Fibroblast of lung (primary cell): ENCODE data around the gene MICAL3. TPM values are rescaled to one million over a fixed set of nuclear protein-coding genes. Genes with fewer than 3 reads are reported as not detected.

Source experiments
- DNase-seq, 2 donors: peaks; one replicate each; pipeline versions ENCODE4 v3.0.0 to v3.0.0-alpha.2; 2010; ENCODE audit warnings: low read depth in 2 of 2
- H2AFZ ChIP-seq: 2 replicates; pipeline ENCODE4 v1.5.1; 2012; ENCODE audit warnings: low read length, control low read depth, inconsistent platforms
- H3K27ac ChIP-seq: 2 replicates; pipeline ENCODE4 v1.5.1; 2011; ENCODE audit warnings: low read length, control low read depth; ENCODE audit not compliant: insufficient read depth
- H3K27me3 ChIP-seq: 2 replicates; pipeline ENCODE4 v1.5.1; 2011; ENCODE audit warnings: mild to moderate bottlenecking, low read length; ENCODE audit not compliant: control insufficient read depth, insufficient read depth
- H3K36me3 ChIP-seq: 2 replicates; pipeline ENCODE4 v1.5.1; 2011; ENCODE audit warnings: low read length; ENCODE audit not compliant: control insufficient read depth, insufficient read depth
- H3K4me1 ChIP-seq: 2 replicates; pipeline ENCODE4 v1.5.1; 2011; ENCODE audit warnings: low read length; ENCODE audit not compliant: control insufficient read depth, insufficient read depth; ENCODE audit errors: extremely low read depth
- H3K4me2 ChIP-seq: 2 replicates; pipeline ENCODE4 v1.5.1; 2011; ENCODE audit warnings: low read length, control low read depth; ENCODE audit not compliant: insufficient read depth; ENCODE audit errors: extremely low read depth
- H3K4me3 ChIP-seq, 4 experiments: fragments of 200-600 bp in 1 of 4; sonication (generic) in 1 of 4; replicated peaks in 1 of 4; 2 replicates each; pipeline ENCODE4 v1.5.1; 2011 to 2016; ENCODE audit warnings: low read length in 4 of 4, low read depth in 3 of 4, mild to moderate bottlenecking in 3 of 4, control low read depth in 2 of 4, inconsistent platforms in 1 of 4, mixed read lengths in 1 of 4; ENCODE audit not compliant: insufficient read depth in 1 of 4; ENCODE audit errors: control extremely low read depth in 1 of 4
- H3K79me2 ChIP-seq: 2 replicates; pipeline ENCODE4 v1.5.1; 2012; ENCODE audit warnings: mild to moderate bottlenecking, low read length, inconsistent platforms; ENCODE audit not compliant: control insufficient read depth, insufficient read depth
- H3K9ac ChIP-seq: 2 replicates; pipeline ENCODE4 v1.5.1; 2011; ENCODE audit warnings: mild to moderate bottlenecking, low read length, control low read depth; ENCODE audit not compliant: insufficient read depth
- H3K9me3 ChIP-seq: 2 replicates; pipeline ENCODE4 v1.5.1; 2012; ENCODE audit warnings: low read depth, low read length; ENCODE audit not compliant: control insufficient read depth, insufficient read depth
- H4K20me1 ChIP-seq: 2 replicates; pipeline ENCODE4 v1.5.1; 2011; ENCODE audit warnings: low read length; ENCODE audit not compliant: control insufficient read depth, insufficient read depth; ENCODE audit errors: extremely low read depth
- EZH2 ChIP-seq: IDR thresholded peaks from 2 replicates; pipeline ENCODE4 v1.5.1; 2012; ENCODE audit warnings: low read length, control low read depth, mild to moderate bottlenecking; ENCODE audit errors: missing control alignments
- polyA plus RNA-seq, 2 donors: library from polyadenylated mRNA; depleted of rRNA in 1 of 2; stranded (reverse) in 1 of 2; unstranded in 1 of 2; fragments of >200 nt; gene quantifications; 2 replicates each; pipeline ENCODE4 v1.2.1, GENCODE V29; 2011 to 2012; ENCODE audit warnings: missing spikeins in 1 of 2
- total RNA-seq: library from RNA; depleted of rRNA; stranded (reverse); fragments of >200 nt; gene quantifications from 2 replicates; pipeline ENCODE4 v1.2.1, GENCODE V29; 2014
- TF ChIP-seq, protein P1 (sequence below), 2 donors: IDR thresholded peaks in 1 of 2; conservative IDR thresholded peaks in 1 of 2; 1 replicate in 1 of 2; 2 replicates in 1 of 2; pipeline ENCODE4 v1.5.1; 2011 to 2012; ENCODE audit warnings: low read length in 2 of 2, control low read depth in 1 of 2, inconsistent platforms in 1 of 2, low read depth in 1 of 2, mild to moderate bottlenecking in 1 of 2

The MICAL3 gene
- total and polyA plus RNA-seq, 2 donors (not counting 1 experiment from before 2014, with no cell fraction given): 10.8 to 22.6 TPM

GRCh38 chr22:17774206-17774925 is 250.0 kb downstream of the MICAL3 start, which contains the start of gene BID:
TSS of gene BID (minus strand) at chr22:17774469. CDS start at chr22:17750116, 24,353 bp downstream.
- TF ChIP-seq, protein P1, sequence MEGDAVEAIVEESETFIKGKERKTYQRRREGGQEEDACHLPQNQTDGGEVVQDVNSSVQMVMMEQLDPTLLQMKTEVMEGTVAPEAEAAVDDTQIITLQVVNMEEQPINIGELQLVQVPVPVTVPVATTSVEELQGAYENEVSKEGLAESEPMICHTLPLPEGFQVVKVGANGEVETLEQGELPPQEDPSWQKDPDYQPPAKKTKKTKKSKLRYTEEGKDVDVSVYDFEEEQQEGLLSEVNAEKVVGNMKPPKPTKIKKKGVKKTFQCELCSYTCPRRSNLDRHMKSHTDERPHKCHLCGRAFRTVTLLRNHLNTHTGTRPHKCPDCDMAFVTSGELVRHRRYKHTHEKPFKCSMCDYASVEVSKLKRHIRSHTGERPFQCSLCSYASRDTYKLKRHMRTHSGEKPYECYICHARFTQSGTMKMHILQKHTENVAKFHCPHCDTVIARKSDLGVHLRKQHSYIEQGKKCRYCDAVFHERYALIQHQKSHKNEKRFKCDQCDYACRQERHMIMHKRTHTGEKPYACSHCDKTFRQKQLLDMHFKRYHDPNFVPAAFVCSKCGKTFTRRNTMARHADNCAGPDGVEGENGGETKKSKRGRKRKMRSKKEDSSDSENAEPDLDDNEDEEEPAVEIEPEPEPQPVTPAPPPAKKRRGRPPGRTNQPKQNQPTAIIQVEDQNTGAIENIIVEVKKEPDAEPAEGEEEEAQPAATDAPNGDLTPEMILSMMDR (conservative IDR thresholded peaks at IDR 0.05 in 1 of 2, IDR thresholded peaks at IDR 0.05 in 1 of 2; ENCODE audit: low read depth in 1 of 2, low read length in 2 of 2): no peak
- no peak for TF ChIP-seq EZH2
- peak in 1 of 2 donors; percentile 30 for DNase-seq
- peaks cover 11% of the 10 kb centered on the region for H3K4me1 ChIP-seq
- H3K27me3 ChIP-seq: no peaks in the 10 kb centered on the region
- H3K36me3 ChIP-seq: no peaks in the 10 kb centered on the region
- no peak within 1 kb of the TSS for H3K27ac ChIP-seq
- H3K4me2 ChIP-seq: peak within 1 kb of the TSS; percentile 83
- peak within 1 kb of the TSS; percentile 35 for H2AFZ ChIP-seq
- no peaks in the 10 kb centered on the region for H4K20me1 ChIP-seq
- H3K9me3 ChIP-seq: no peaks in the 10 kb centered on the region
- H3K79me2 ChIP-seq: no peaks in the 10 kb centered on the region
- peak within 1 kb of the TSS; percentile 43 to 67 (median 62) for H3K4me3 ChIP-seq
- H3K9ac ChIP-seq: peak within 1 kb of the TSS; percentile 58

GRCh38 chr22:17773606-17774205 is 250.7 kb downstream of the MICAL3 start:
- no peaks in the 10 kb centered on the region for H3K79me2 ChIP-seq
- H4K20me1 ChIP-seq: no peaks in the 10 kb centered on the region
- H3K9ac ChIP-seq: peak overlapping the region; percentile 58
- peak overlapping the region; percentile 83 for H3K4me2 ChIP-seq
- no peak for TF ChIP-seq EZH2
- TF ChIP-seq, protein P1 (conservative IDR thresholded peaks at IDR 0.05 in 1 of 2, IDR thresholded peaks at IDR 0.05 in 1 of 2; ENCODE audit: low read depth in 1 of 2, low read length in 2 of 2): no peak
- peaks cover 11% of the 10 kb centered on the region for H3K4me1 ChIP-seq
- peak in 1 of 2 donors; percentile 35 for DNase-seq
- no peaks in the 10 kb centered on the region for H3K9me3 ChIP-seq
- H3K36me3 ChIP-seq: no peaks in the 10 kb centered on the region
- H3K27me3 ChIP-seq: no peaks in the 10 kb centered on the region
- no peak overlapping the region for H2AFZ ChIP-seq
- no peak overlapping the region for H3K27ac ChIP-seq
- peak overlapping the region; percentile 43 to 67 (median 62) for H3K4me3 ChIP-seq

- Histone ChIP-seq H2AFZ (no peak overlapping the region), H3K4me3 (peak overlapping the region; percentile 43 to 67 (median 62)), H3K27ac (no peak overlapping the region), H3K79me2 (no peaks in the 10 kb centered on the region), H4K20me1 (no peaks in the 10 kb centered on the region), H3K36me3 (no peaks in the 10 kb centered on the region), H3K9ac (peak overlapping the region; percentile 23), H3K27me3 (no peaks in the 10 kb centered on the region), H3K9me3 (no peaks in the 10 kb centered on the region), H3K4me1 (peaks cover 11% of the 10 kb centered on the region), H3K4me2 (peak overlapping the region; percentile 83)
- peak in 1 of 2 donors; percentile 62 for DNase-seq
- TF ChIP-seq EZH2: no peak
- TF ChIP-seq, protein P1 (conservative IDR thresholded peaks at IDR 0.05 in 1 of 2, IDR thresholded peaks at IDR 0.05 in 1 of 2; ENCODE audit: low read depth in 1 of 2, low read length in 2 of 2): no peak
Measured at GRCh38 chr22:17772958-17773605, 251.3 kb downstream of the MICAL3 start.
